ENCODE measurements around the gene KIF6. TPM values are rescaled to one million over a fixed set of nuclear protein-coding genes. Genes with fewer than 3 reads are reported as not detected.
A peak's percentile ranks its signal among the peaks of the same experiment; 100 is the strongest.

The KIF6 gene
- total RNA-seq, 1 donor from 2014 or later: 2.0 TPM

GRCh38 chr6:39453956-39454524 is 271.2 kb downstream of the KIF6 start:
- Mint-ChIP-seq H3K4me1 (ENCODE audit: low read depth, unreplicated experiment) (peaks cover 12% of the 10 kb centered on the region), H3K9me3 (ENCODE audit: unreplicated experiment) (peaks cover 2% of the 10 kb centered on the region), H3K4me3 (ENCODE audit: unreplicated experiment) (no peak overlapping the region), H3K27me3 (ENCODE audit: low read depth, unreplicated experiment) (peaks cover 5% of the 10 kb centered on the region), H3K27ac (ENCODE audit: unreplicated experiment) (no peak overlapping the region), H3K36me3 (ENCODE audit: low read depth, unreplicated experiment) (peaks cover 2% of the 10 kb centered on the region)
- DNase-seq (ENCODE audit: low read depth) (no peak), FAIRE-seq (no peak)
- Histone ChIP-seq H3K4me2 (ENCODE audit: low read length) (no peak overlapping the region), H3K4me3 (ENCODE audit: insufficient read depth, low read depth, low read length) (no peak overlapping the region), H3K9me3 (ENCODE audit: insufficient read depth, low read depth, low read length) (no peaks in the 10 kb centered on the region), H3K4me1 (ENCODE audit: insufficient read depth, low read length) (peaks cover 12% of the 10 kb centered on the region), H3K27me3 (ENCODE audit: insufficient read depth, low read length) (no peaks in the 10 kb centered on the region), H4K20me1 (ENCODE audit: insufficient read depth, low read length) (no peaks in the 10 kb centered on the region), H3K9ac (ENCODE audit: low read length) (no peak overlapping the region), H3K79me2 (ENCODE audit: insufficient read depth, low read length) (no peaks in the 10 kb centered on the region), H2AFZ (ENCODE audit: low read depth, low read length) (no peak overlapping the region), H3K36me3 (ENCODE audit: insufficient read depth, low read length) (no peaks in the 10 kb centered on the region), H3K27ac (ENCODE audit: low read depth, low read length) (no peak overlapping the region)
- no peak for TF ChIP-seq EZH2 (IDR thresholded peaks at IDR 0.05; ENCODE audit: insufficient read depth, low read length)
- TF ChIP-seq CTCF (IDR thresholded peaks at IDR 0.05; ENCODE audit: insufficient read depth, low read depth, low read length): no peak

- no peak overlapping the region for H3K9ac ChIP-seq (ENCODE audit: low read length)
- no peaks in the 10 kb centered on the region for H3K79me2 ChIP-seq (ENCODE audit: insufficient read depth, low read length)
- peaks cover 2% of the 10 kb centered on the region for H3K36me3 Mint-ChIP-seq (ENCODE audit: low read depth, unreplicated experiment)
- no peak overlapping the region for H3K27ac ChIP-seq (ENCODE audit: low read depth, low read length)
- DNase-seq (ENCODE audit: low read depth): peak; percentile 55
- no peaks in the 10 kb centered on the region for H4K20me1 ChIP-seq (ENCODE audit: insufficient read depth, low read length)
- H3K4me3 ChIP-seq (ENCODE audit: insufficient read depth, low read depth, low read length): no peak overlapping the region
- H3K27me3 ChIP-seq (ENCODE audit: insufficient read depth, low read length): no peaks in the 10 kb centered on the region
- H3K4me3 Mint-ChIP-seq (ENCODE audit: unreplicated experiment): no peak overlapping the region
- H3K9me3 Mint-ChIP-seq (ENCODE audit: unreplicated experiment): peaks cover 2% of the 10 kb centered on the region
- H3K9me3 ChIP-seq (ENCODE audit: insufficient read depth, low read depth, low read length): no peaks in the 10 kb centered on the region
- peak overlapping the region; percentile 27 for H3K4me2 ChIP-seq (ENCODE audit: low read length)
- H3K4me1 Mint-ChIP-seq (ENCODE audit: low read depth, unreplicated experiment): peaks cover 12% of the 10 kb centered on the region
- no peak overlapping the region for H2AFZ ChIP-seq (ENCODE audit: low read depth, low read length)
- peaks cover 12% of the 10 kb centered on the region for H3K4me1 ChIP-seq (ENCODE audit: insufficient read depth, low read length)
- H3K27ac Mint-ChIP-seq (ENCODE audit: unreplicated experiment): no peak overlapping the region
- no peak for FAIRE-seq
- H3K27me3 Mint-ChIP-seq (ENCODE audit: low read depth, unreplicated experiment): peaks cover 6% of the 10 kb centered on the region
- no peaks in the 10 kb centered on the region for H3K36me3 ChIP-seq (ENCODE audit: insufficient read depth, low read length)
- TF ChIP-seq EZH2 (IDR thresholded peaks at IDR 0.05; ENCODE audit: insufficient read depth, low read length) (no peak), CTCF (IDR thresholded peaks at IDR 0.05; ENCODE audit: insufficient read depth, low read depth, low read length) (no peak)
Measured at GRCh38 chr6:39453241-39453640, 272.0 kb downstream of the KIF6 start.
